ENCODE results near the gene DACT2. TPM values are rescaled to one million over a fixed set of nuclear protein-coding genes. Genes with fewer than 3 reads are reported as not detected.
"Not testable (repeated sequence)": the region's sequence is repeated elsewhere in the genome, so short reads cannot be mapped to it uniquely, and the experiment has no call there.

The DACT2 gene
- total and polyA plus RNA-seq, 10 donors, result 0.04 to 0.09 TPM; not detected in 8

- intact Hi-C loops (cut with DNase I; ENCODE audit: low total_unique reads), result no loop called here
- 71 to 96% (median 85%) methylated on average over 7 of the region's 7 CpGs for WGBS, 5 donors
- Histone ChIP-seq H3K36me3 (no peaks in the 10 kb centered on the region), H3K27me3 (replicated peaks in 1 of 7) (peaks cover 0 to 38% (median 0%) of the 10 kb centered on the region in 7 donors), H3K9me3 (no peaks in the 10 kb centered on the region), H3K4me1 (no peaks in the 10 kb centered on the region), H3K4me3 (no peak overlapping the region), H3K27ac (no peak overlapping the region)
- TF ChIP-seq CTCF (IDR thresholded peaks at IDR 0.05 in 8 of 11, conservative IDR thresholded peaks at IDR 0.05 in 3 of 11), result no peak
- TF ChIP-seq POLR2A (IDR thresholded peaks at IDR 0.05), result no peak
- TF ChIP-seq POLR2AphosphoS5 (IDR thresholded peaks at IDR 0.05), result no peak
- no peak for DNase-seq
Measured at GRCh38 chr6:168281826-168282225, 37.8 kb downstream of the DACT2 start.

- H3K9me3 ChIP-seq; intact Hi-C loops (cut with DNase I; ENCODE audit: low total_unique reads); H3K36me3 ChIP-seq; DNase-seq; H3K4me1 ChIP-seq; H3K27ac ChIP-seq; H3K4me3 ChIP-seq: not testable (repeated sequence)
- 86 to 97% (median 95%) methylated on average over 6 to 13 of the region's 13 CpGs for WGBS, 5 donors
- H3K27me3 ChIP-seq (replicated peaks in 1 of 7), result peaks cover 0 to 41% (median 0%) of the 10 kb centered on the region in 7 donors
Measured at GRCh38 chr6:168281314-168281713, 38.3 kb downstream of the DACT2 start.

GRCh38 chr6:168280899-168281245, 38.7 kb downstream of the DACT2 start:
- WGBS, 5 donors, result 57 to 74% (median 66%) methylated on average over 9 to 13 of the region's 13 CpGs
- H3K4me1 ChIP-seq, result no peaks in the 10 kb centered on the region
- intact Hi-C loops (cut with DNase I; ENCODE audit: low total_unique reads), result no loop called here
- H3K36me3 ChIP-seq, result no peaks in the 10 kb centered on the region
- DNase-seq, result peak; percentile 38
- no peak overlapping the region for H3K4me3 ChIP-seq
- no peak overlapping the region for H3K27ac ChIP-seq
- TF ChIP-seq CTCF (IDR thresholded peaks at IDR 0.05 in 8 of 11, conservative IDR thresholded peaks at IDR 0.05 in 3 of 11) (no peak), POLR2AphosphoS5 (IDR thresholded peaks at IDR 0.05) (no peak), POLR2A (IDR thresholded peaks at IDR 0.05) (no peak)
- H3K27me3 ChIP-seq (replicated peaks in 1 of 7), result peaks cover 0 to 45% (median 0%) of the 10 kb centered on the region in 7 donors
- no peaks in the 10 kb centered on the region for H3K9me3 ChIP-seq

GRCh38 chr6:168280020-168280898, 39.3 kb downstream of the DACT2 start:
- 62 to 74% (median 70%) methylated on average over 20 to 21 of the region's 21 CpGs for WGBS, 5 donors
- no peak overlapping the region for H3K4me3 ChIP-seq
- no peaks in the 10 kb centered on the region for H3K9me3 ChIP-seq
- H3K36me3 ChIP-seq, result no peaks in the 10 kb centered on the region
- peaks cover 0 to 51% (median 3%) of the 10 kb centered on the region in 7 donors for H3K27me3 ChIP-seq (replicated peaks in 1 of 7)
- H3K27ac ChIP-seq, result no peak overlapping the region
- H3K4me1 ChIP-seq, result no peaks in the 10 kb centered on the region
- TF ChIP-seq POLR2A (IDR thresholded peaks at IDR 0.05) (no peak), POLR2AphosphoS5 (IDR thresholded peaks at IDR 0.05) (no peak), CTCF (IDR thresholded peaks at IDR 0.05 in 8 of 11, conservative IDR thresholded peaks at IDR 0.05 in 3 of 11) (no peak)
- peak; percentile 53 for DNase-seq
- intact Hi-C loops (cut with DNase I; ENCODE audit: low total_unique reads), result no loop called here

Data from spleen (tissue), 11 donors.